HepG2 (cell line): ENCODE results near the gene CFAP61. TPM values are rescaled to one million over a fixed set of nuclear protein-coding genes. Genes with fewer than 3 reads are reported as not detected.
A peak's percentile ranks its signal among the peaks of the same experiment; 100 is the strongest.

Source experiments
- FOXA3 ChIP-seq: IDR thresholded peaks from 2 replicates; pipeline ENCODE4 v1.6.1; 2016; ENCODE audit warnings: missing genetic modification reagents, missing compliant biosample characterization
- HDAC2 ChIP-seq: sonication (generic); formaldehyde crosslinking; IDR thresholded peaks from 2 replicates; pipeline ENCODE4 v1.4.0; 2020; ENCODE audit warnings: missing genetic modification reagents
- HIVEP1 ChIP-seq: sonication (generic); formaldehyde crosslinking; IDR thresholded peaks from 2 replicates; pipeline ENCODE4 v1.4.0; 2020; ENCODE audit warnings: mild to moderate bottlenecking, missing genetic modification reagents
- MTA1 ChIP-seq: sonication (generic); formaldehyde crosslinking; IDR thresholded peaks from 2 replicates; pipeline ENCODE4 v1.4.0; 2020; ENCODE audit warnings: missing genetic modification reagents, mild to moderate bottlenecking, borderline replicate concordance
- PCBP1 ChIP-seq: fragments of 200-400 bp; formaldehyde crosslinking; IDR thresholded peaks from 2 replicates; pipeline ENCODE4 v1.6.1; 2017; ENCODE audit warnings: mild to moderate bottlenecking, low read depth, low read length, borderline replicate concordance
- RXRB ChIP-seq: IDR thresholded peaks from 2 replicates; pipeline ENCODE4 v1.6.1; 2016; ENCODE audit warnings: borderline replicate concordance, missing genetic modification reagents, missing compliant biosample characterization
- SAP130 ChIP-seq: IDR thresholded peaks from 2 replicates; pipeline ENCODE4 v1.6.1; 2016; ENCODE audit warnings: low read depth
- SIX1 ChIP-seq: sonication (generic); formaldehyde crosslinking; IDR thresholded peaks from 2 replicates; pipeline ENCODE4 v1.4.0; 2020; ENCODE audit warnings: missing genetic modification reagents, borderline replicate concordance
- ZFP62 ChIP-seq: sonication (generic); formaldehyde crosslinking; IDR thresholded peaks from 2 replicates; pipeline ENCODE4 v1.4.0; 2020; ENCODE audit warnings: missing genetic modification reagents
- ZNF33A ChIP-seq: sonication (generic); formaldehyde crosslinking; IDR thresholded peaks from 2 replicates; pipeline ENCODE4 v1.5.1; 2020; ENCODE audit warnings: missing genetic modification reagents, mild to moderate bottlenecking, moderate library complexity, borderline replicate concordance
- ZNF383 ChIP-seq: sonication (generic); formaldehyde crosslinking; IDR thresholded peaks from 2 replicates; pipeline ENCODE4 v1.4.0; 2020; ENCODE audit warnings: missing genetic modification reagents, mild to moderate bottlenecking, borderline replicate concordance
- ZNF724P ChIP-seq: sonication (generic); formaldehyde crosslinking; IDR thresholded peaks from 2 replicates; pipeline ENCODE4 v1.8.0; 2022; ENCODE audit warnings: missing genetic modification reagents, borderline replicate concordance
- ZNF766 ChIP-seq: sonication (generic); formaldehyde crosslinking; IDR thresholded peaks from 2 replicates; pipeline ENCODE4 v1.5.0; 2020; ENCODE audit warnings: missing genetic modification reagents, borderline replicate concordance
- ZNF788 ChIP-seq: sonication (generic); formaldehyde crosslinking; IDR thresholded peaks from 2 replicates; pipeline ENCODE4 v1.5.0; 2020; ENCODE audit warnings: mild to moderate bottlenecking, missing genetic modification reagents, borderline replicate concordance
- ZNF790 ChIP-seq: sonication (generic); formaldehyde crosslinking; IDR thresholded peaks from 2 replicates; pipeline ENCODE4 v1.8.0; 2022; ENCODE audit warnings: missing genetic modification reagents, mild to moderate bottlenecking, borderline replicate concordance
- polyA plus RNA-seq, 8 experiments: library from polyadenylated mRNA; depleted of rRNA in 3 of 8; stranded (reverse) in 7 of 8; unstranded in 1 of 8; fragments of >200 nt; fragmentation: Illumina TruSeq in 4 of 8; extraction: Trizol in 4 of 8; gene quantifications; 2 replicates each; pipeline versions ENCODE4 v1.2.1 to v1.2.3, GENCODE V29; 2011 to 2016; ENCODE audit warnings: low read depth in 4 of 8, missing spikeins in 1 of 8, mixed read lengths in 1 of 8; ENCODE audit not compliant: insufficient read depth in 1 of 8
- total RNA-seq, 5 experiments: library from RNA; depleted of rRNA; stranded (reverse); fragments of >200 nt; fragmentation: Illumina TruSeq; extraction: Trizol; gene quantifications; 2 replicates each; pipeline ENCODE4 v1.2.3, GENCODE V29; 2016; ENCODE audit warnings: low read depth in 1 of 5
- TF ChIP-seq, protein P1 (sequence below): sonication (generic); formaldehyde crosslinking; IDR thresholded peaks from 2 replicates; pipeline ENCODE4 v1.8.1; 2023; ENCODE audit warnings: mild to moderate bottlenecking, missing genetic modification reagents
- TF ChIP-seq, protein P2 (sequence below): sonication (generic); formaldehyde crosslinking; IDR thresholded peaks from 2 replicates; pipeline ENCODE4 v1.4.0; 2020; ENCODE audit warnings: mild to moderate bottlenecking, missing genetic modification reagents, borderline replicate concordance
- TF ChIP-seq, protein P3 (sequence below): sonication (generic); formaldehyde crosslinking; IDR thresholded peaks from 2 replicates; pipeline ENCODE4 v1.4.0; 2020; ENCODE audit warnings: missing genetic modification reagents, borderline replicate concordance
- TF ChIP-seq, protein P4 (sequence below): sonication (generic); formaldehyde crosslinking; IDR thresholded peaks from 2 replicates; pipeline ENCODE4 v1.5.0; 2020; ENCODE audit warnings: missing genetic modification reagents
- TF ChIP-seq, protein P5 (sequence below): sonication (generic); formaldehyde crosslinking; IDR thresholded peaks from 2 replicates; pipeline ENCODE4 v1.5.1; 2020; ENCODE audit warnings: missing genetic modification reagents, mild to moderate bottlenecking, borderline replicate concordance

CFAP61 gene
- total and polyA plus RNA-seq, 2 of the 13 experiments (the other 11 are each of a cell fraction or from before 2014, with no cell fraction given) = 0.27 TPM; not detected in 1

DNA sequence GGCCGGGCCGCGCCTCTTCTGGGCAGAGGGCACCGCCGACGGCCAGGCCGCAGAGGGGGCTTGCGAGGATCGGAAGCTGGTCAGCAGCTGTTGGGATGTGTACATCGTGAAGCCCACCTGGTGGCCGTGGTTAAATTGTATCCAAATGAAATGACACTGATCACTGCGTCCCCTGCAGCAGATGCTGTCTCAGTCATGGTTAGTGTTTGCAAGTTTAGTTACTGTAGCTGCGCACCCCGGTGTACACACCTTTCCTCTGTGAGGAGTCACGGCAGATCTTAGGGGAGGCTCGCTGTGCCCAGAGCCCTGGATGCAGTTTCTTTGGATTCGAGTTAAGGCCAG lies 34.5 kb upstream of the CFAP61 start (continued):
- TF ChIP-seq, protein P1, sequence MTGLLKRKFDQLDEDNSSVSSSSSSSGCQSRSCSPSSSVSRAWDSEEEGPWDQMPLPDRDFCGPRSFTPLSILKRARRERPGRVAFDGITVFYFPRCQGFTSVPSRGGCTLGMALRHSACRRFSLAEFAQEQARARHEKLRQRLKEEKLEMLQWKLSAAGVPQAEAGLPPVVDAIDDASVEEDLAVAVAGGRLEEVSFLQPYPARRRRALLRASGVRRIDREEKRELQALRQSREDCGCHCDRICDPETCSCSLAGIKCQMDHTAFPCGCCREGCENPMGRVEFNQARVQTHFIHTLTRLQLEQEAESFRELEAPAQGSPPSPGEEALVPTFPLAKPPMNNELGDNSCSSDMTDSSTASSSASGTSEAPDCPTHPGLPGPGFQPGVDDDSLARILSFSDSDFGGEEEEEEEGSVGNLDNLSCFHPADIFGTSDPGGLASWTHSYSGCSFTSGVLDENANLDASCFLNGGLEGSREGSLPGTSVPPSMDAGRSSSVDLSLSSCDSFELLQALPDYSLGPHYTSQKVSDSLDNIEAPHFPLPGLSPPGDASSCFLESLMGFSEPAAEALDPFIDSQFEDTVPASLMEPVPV (CRISPR knock-in tag) = peak; percentile 50; the same call in 1 of the 2 replicates
- TF ChIP-seq ZFP62 (CRISPR knock-in tag) (no peak), PCBP1 (no peak), SAP130 (CRISPR knock-in tag) (peak; percentile 0; the same call in 1 of the 2 replicates), ZNF383 (CRISPR knock-in tag) (no peak), ZNF33A (CRISPR knock-in tag) (no peak), MTA1 (no peak), ZNF724P (0 out of 2 replicates have a peak, but pooled peaks have one; percentile 3), FOXA3 (CRISPR knock-in tag) (no peak), ZNF790 (0 out of 2 replicates have a peak, but pooled peaks have one; percentile 3), ZNF788 (CRISPR knock-in tag) (no peak), HIVEP1 (no peak; the same call in 1 of the 2 replicates), ZNF766 (CRISPR knock-in tag) (no peak), SIX1 (CRISPR knock-in tag) (no peak), RXRB (CRISPR knock-in tag) (0 out of 2 replicates have a peak, but pooled peaks have one; percentile 8), HDAC2 (CRISPR knock-in tag) (no peak)
- TF ChIP-seq, protein P2, sequence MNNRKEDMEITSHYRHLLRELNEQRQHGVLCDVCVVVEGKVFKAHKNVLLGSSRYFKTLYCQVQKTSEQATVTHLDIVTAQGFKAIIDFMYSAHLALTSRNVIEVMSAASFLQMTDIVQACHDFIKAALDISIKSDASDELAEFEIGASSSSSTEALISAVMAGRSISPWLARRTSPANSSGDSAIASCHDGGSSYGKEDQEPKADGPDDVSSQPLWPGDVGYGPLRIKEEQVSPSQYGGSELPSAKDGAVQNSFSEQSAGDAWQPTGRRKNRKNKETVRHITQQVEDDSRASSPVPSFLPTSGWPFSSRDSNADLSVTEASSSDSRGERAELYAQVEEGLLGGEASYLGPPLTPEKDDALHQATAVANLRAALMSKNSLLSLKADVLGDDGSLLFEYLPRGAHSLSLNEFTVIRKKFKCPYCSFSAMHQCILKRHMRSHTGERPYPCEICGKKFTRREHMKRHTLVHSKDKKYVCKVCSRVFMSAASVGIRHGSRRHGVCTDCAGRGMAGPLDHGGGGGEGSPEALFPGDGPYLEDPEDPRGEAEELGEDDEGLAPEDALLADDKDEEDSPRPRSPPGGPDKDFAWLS (CRISPR knock-in tag) = no peak
- TF ChIP-seq, protein P3, sequence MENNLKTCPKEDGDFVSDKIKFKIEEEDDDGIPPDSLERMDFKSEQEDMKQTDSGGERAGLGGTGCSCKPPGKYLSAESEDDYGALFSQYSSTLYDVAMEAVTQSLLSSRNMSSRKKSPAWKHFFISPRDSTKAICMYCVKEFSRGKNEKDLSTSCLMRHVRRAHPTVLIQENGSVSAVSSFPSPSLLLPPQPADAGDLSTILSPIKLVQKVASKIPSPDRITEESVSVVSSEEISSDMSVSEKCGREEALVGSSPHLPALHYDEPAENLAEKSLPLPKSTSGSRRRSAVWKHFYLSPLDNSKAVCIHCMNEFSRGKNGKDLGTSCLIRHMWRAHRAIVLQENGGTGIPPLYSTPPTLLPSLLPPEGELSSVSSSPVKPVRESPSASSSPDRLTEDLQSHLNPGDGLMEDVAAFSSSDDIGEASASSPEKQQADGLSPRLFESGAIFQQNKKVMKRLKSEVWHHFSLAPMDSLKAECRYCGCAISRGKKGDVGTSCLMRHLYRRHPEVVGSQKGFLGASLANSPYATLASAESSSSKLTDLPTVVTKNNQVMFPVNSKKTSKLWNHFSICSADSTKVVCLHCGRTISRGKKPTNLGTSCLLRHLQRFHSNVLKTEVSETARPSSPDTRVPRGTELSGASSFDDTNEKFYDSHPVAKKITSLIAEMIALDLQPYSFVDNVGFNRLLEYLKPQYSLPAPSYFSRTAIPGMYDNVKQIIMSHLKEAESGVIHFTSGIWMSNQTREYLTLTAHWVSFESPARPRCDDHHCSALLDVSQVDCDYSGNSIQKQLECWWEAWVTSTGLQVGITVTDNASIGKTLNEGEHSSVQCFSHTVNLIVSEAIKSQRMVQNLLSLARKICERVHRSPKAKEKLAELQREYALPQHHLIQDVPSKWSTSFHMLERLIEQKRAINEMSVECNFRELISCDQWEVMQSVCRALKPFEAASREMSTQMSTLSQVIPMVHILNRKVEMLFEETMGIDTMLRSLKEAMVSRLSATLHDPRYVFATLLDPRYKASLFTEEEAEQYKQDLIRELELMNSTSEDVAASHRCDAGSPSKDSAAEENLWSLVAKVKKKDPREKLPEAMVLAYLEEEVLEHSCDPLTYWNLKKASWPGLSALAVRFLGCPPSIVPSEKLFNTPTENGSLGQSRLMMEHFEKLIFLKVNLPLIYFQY = no peak
- TF ChIP-seq, protein P4, sequence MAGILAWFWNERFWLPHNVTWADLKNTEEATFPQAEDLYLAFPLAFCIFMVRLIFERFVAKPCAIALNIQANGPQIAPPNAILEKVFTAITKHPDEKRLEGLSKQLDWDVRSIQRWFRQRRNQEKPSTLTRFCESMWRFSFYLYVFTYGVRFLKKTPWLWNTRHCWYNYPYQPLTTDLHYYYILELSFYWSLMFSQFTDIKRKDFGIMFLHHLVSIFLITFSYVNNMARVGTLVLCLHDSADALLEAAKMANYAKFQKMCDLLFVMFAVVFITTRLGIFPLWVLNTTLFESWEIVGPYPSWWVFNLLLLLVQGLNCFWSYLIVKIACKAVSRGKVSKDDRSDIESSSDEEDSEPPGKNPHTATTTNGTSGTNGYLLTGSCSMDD (CRISPR knock-in tag) = 0 out of 2 replicates have a peak, but pooled peaks have one; percentile 9
- TF ChIP-seq, protein P5, sequence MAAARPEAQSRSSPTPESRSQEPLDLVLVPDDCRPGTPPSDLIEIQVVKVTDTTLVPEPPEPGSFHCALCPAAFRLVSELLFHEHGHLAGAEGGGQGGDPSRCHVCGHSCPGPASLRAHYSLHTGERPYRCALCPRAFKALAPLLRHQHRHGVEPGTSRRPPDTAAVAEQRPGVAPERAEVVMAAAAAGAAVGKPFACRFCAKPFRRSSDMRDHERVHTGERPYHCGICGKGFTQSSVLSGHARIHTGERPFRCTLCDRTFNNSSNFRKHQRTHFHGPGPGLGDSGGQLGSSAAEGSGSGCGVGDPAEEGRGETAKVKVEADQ = no peak
